Inferior parietal cortex (tissue), 1 donor: ENCODE measurements around the gene MYLK2.

Source experiments
- DNase-seq: peaks from one replicate; pipeline ENCODE4 v3.0.0-alpha.2; 2016; ENCODE audit errors: extremely low spot score

Gene MYLK2

GRCh38 chr20:31871618-31871954 lies 52.4 kb downstream of the MYLK2 start:
- DNase-seq: no peak

- no peak for DNase-seq
These were observed 53.2 kb downstream of the MYLK2 start for GRCh38 chr20:31872406-31872805.

DNA sequence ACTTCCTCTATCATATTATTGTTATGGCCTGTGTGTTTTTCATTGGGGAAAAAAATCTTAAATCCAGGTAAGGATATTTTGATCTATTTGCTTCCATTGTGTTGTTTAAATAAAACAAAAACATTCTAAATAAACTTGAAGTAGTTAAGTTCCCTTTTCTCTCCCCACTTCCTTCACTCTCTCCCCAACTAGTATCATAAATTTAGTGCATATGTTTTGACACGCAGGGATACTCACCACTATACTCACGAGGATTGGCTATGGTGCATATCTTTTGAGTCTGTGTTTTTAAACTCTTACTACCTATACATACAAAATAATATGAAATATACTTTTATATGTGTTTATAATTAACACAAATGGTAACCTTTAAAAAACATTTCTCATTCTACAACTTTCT lies 56.5 kb downstream of the MYLK2 start:
- DNase-seq: no peak

GRCh38 chr20:31877684-31878083 lies 58.5 kb downstream of the MYLK2 start:
- no peak for DNase-seq

DNA sequence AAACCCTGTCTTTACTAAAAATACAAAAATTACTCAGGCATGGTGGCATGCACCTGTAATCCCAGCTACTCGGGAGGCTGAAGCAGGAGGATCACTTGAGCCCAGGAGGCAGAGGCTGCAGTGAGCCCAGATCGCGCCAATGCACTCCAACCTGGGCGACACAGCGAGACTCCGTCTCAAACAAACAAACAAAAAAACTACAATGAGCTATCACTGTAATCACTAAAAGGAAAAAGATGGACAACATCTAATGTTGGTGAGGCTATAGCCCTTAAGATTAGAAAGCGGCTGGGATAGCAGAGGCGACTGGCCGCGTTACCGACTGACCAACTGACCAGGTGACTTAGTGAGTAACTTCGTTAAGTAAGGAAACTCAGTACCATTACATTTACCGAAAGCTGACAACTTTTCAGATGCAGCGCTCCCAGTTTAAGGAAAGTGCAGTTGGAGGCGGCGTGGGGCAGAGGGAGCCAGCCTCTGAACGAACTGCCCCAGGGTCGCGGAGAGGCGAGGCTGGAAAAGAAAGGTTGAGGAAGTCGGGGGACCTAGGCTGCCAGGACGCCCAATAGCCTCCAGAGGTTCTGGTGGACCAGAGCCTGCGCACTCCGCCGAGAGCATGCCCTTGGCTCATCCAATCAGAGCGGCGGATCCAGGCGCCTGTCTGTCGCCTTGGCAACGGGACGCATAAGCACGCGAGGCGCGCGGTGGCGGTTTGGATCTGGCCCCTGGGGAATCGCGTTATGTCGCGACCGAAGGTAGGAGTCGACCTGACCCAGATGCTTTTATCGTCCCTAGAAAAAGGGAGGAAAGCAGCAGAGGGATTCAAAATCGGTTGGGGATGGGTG lies 60.2 kb downstream of the MYLK2 start:
- peak; percentile 94 for DNase-seq

DNA sequence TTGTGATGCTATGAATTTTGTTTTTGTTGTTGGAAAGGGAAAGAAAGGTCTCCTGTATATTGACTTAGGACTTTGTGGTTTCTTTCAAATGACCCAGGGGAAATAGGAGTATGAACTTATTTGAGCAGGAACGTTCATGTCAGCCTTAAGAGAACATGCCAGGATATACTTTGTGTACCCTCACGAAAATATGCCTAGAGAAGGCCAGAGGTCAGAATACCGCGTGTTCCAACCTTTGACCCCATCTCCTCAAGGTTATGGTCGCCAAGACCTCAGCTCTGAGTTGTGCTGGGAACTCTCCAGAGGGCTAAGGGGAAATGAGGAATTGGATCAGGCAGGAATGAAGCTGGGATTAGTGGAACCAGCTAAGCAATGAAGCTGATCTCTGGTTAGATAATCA lies 62.8 kb downstream of the MYLK2 start:
- no peak for DNase-seq

DNA sequence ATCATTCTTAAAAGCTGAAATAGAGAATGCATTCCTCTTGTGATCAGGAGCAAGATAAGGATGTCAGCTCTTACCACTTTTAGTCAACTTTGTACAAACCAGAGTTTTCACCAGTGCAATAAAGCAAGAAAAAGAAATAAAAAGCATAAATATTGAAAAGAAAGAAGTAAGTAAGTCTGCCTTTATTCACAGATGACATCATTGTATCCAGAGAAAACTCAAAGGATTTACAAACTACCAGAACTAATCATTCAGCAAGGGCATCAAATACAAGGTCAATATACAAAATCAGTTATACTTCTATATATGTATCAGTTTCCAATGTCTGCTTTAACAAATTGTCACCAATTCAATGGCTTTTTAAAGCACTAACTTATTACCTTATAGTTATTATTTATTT lies 64.7 kb downstream of the MYLK2 start:
- no peak for DNase-seq
